ENCODE data around the gene NLGN1. TPM values are rescaled to one million over a fixed set of nuclear protein-coding genes. Genes with fewer than 3 reads are reported as not detected.

Gene NLGN1
- total RNA-seq, 3 donors from 2014 or later = 0.43 to 14.3 (median 2.0) TPM

- Histone ChIP-seq H3K4me1 (ENCODE audit: low read depth) (no peaks in the 10 kb centered on the region), H3K9me3 (no peaks in the 10 kb centered on the region), H3K4me3 (no peak overlapping the region), H3K36me3 (ENCODE audit: low read depth) (no peaks in the 10 kb centered on the region)
- ATAC-seq = no peak
- intact Hi-C loops (cut with DNase I, micrococcal nuclease) = no loop called here
- DNase-seq = no peak
- TF ChIP-seq, protein P1, sequence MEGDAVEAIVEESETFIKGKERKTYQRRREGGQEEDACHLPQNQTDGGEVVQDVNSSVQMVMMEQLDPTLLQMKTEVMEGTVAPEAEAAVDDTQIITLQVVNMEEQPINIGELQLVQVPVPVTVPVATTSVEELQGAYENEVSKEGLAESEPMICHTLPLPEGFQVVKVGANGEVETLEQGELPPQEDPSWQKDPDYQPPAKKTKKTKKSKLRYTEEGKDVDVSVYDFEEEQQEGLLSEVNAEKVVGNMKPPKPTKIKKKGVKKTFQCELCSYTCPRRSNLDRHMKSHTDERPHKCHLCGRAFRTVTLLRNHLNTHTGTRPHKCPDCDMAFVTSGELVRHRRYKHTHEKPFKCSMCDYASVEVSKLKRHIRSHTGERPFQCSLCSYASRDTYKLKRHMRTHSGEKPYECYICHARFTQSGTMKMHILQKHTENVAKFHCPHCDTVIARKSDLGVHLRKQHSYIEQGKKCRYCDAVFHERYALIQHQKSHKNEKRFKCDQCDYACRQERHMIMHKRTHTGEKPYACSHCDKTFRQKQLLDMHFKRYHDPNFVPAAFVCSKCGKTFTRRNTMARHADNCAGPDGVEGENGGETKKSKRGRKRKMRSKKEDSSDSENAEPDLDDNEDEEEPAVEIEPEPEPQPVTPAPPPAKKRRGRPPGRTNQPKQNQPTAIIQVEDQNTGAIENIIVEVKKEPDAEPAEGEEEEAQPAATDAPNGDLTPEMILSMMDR (IDR thresholded peaks at IDR 0.05) = no peak
Measured at GRCh38 chr3:174251681-174252080, 854.1 kb downstream of the NLGN1 start.

DNA sequence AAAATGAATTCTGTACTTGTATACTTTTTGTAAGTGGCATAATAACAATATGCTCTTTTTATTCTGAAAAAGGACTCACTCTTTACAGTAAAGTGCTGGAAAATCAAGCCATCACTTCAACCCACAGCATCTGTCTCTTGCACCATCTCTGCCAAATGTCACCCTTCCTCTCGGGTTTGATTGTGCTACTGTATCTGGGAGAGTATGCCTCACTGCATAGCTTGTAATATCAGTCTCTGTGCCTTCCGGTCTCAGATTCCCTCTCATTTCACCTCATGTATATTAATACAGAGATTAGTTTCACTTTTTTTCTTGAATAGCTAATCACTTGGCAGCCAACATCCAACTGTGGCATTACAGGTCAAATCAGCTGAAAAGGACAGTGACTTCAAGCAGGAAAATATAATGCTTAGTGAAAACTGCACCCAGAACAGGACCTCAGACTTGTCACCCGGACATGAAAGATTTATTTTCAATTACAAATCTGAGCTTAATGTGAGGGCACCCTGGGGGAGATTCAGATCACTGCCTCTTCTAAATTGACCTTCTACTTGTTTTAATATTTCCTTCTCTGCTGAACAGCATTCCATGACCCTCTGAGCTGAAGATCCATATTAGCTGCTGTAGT is 855.8 kb downstream of the NLGN1 start:
- no peak for ATAC-seq
- intact Hi-C loops (cut with DNase I, micrococcal nuclease) = no loop called here
- DNase-seq = no peak
- Histone ChIP-seq H3K36me3 (ENCODE audit: low read depth) (no peaks in the 10 kb centered on the region), H3K9me3 (no peaks in the 10 kb centered on the region), H3K4me3 (no peak overlapping the region), H3K4me1 (ENCODE audit: low read depth) (no peaks in the 10 kb centered on the region)
- TF ChIP-seq, protein P1 (IDR thresholded peaks at IDR 0.05) = no peak

GRCh38 chr3:174253940-174254339 is 856.4 kb downstream of the NLGN1 start:
- ATAC-seq (no peak), DNase-seq (no peak)
- intact Hi-C loops (cut with DNase I, micrococcal nuclease) = no loop called here
- no peaks in the 10 kb centered on the region for H3K4me1 ChIP-seq (ENCODE audit: low read depth)
- H3K4me3 ChIP-seq = no peak overlapping the region
- H3K9me3 ChIP-seq = no peaks in the 10 kb centered on the region
- TF ChIP-seq, protein P1 (IDR thresholded peaks at IDR 0.05) = no peak
- no peaks in the 10 kb centered on the region for H3K36me3 ChIP-seq (ENCODE audit: low read depth)

GRCh38 chr3:174255454-174255853 is 857.9 kb downstream of the NLGN1 start:
- intact Hi-C loops (cut with DNase I, micrococcal nuclease) = no loop called here
- H3K4me3 ChIP-seq = no peak overlapping the region
- no peaks in the 10 kb centered on the region for H3K36me3 ChIP-seq (ENCODE audit: low read depth)
- H3K4me1 ChIP-seq (ENCODE audit: low read depth) = no peaks in the 10 kb centered on the region
- TF ChIP-seq, protein P1 (IDR thresholded peaks at IDR 0.05) = no peak
- no peaks in the 10 kb centered on the region for H3K9me3 ChIP-seq
- no peak for ATAC-seq
- DNase-seq = no peak

GRCh38 chr3:174266476-174266875 is 868.9 kb downstream of the NLGN1 start:
- Histone ChIP-seq H3K4me3 (no peak overlapping the region), H3K4me1 (ENCODE audit: low read depth) (no peaks in the 10 kb centered on the region), H3K36me3 (ENCODE audit: low read depth) (no peaks in the 10 kb centered on the region), H3K9me3 (no peaks in the 10 kb centered on the region)
- TF ChIP-seq, protein P1 (IDR thresholded peaks at IDR 0.05) = no peak
- ATAC-seq = no peak
- intact Hi-C loops (cut with DNase I, micrococcal nuclease) = no loop called here
- DNase-seq = no peak

DNA sequence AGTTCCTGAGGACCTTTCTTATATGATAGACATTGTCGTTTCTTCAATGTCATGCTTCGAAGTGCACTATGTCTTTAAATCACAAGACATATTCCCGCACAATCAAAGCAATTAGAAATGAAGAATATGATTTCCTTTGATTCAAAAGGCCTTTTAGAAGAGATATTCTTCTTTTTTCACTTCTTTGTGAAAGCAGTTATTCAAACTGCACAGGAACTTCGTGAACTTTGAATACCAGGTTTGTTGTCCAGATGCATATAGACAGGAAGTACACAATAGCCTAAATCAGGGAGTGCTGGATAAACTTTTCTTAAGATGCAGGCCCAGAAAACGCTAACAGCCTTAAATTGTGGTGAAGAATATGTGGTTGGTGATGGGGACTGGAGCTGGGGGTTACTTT is 870.5 kb downstream of the NLGN1 start:
- DNase-seq = no peak
- H3K4me3 ChIP-seq = no peak overlapping the region
- intact Hi-C loops (cut with DNase I, micrococcal nuclease) = no loop called here
- no peaks in the 10 kb centered on the region for H3K9me3 ChIP-seq
- no peak for ATAC-seq
- no peaks in the 10 kb centered on the region for H3K4me1 ChIP-seq (ENCODE audit: low read depth)
- H3K36me3 ChIP-seq (ENCODE audit: low read depth) = no peaks in the 10 kb centered on the region
- TF ChIP-seq, protein P1 (IDR thresholded peaks at IDR 0.05) = no peak
